Esophagus mucosa (tissue), 1 donor: ENCODE measurements around the gene NINL. TPM values are rescaled to one million over a fixed set of nuclear protein-coding genes. Genes with fewer than 3 reads are reported as not detected.

ENCODE experiments used
- total RNA-seq: library from RNA; stranded (reverse); gene quantifications from one replicate; pipeline ENCODE4 v1.2.4, GENCODE V29; 2023
- donor health status: DM: yes; HTN: yes; CAD: no.

Gene NINL
- total RNA-seq, 1 donor from 2014 or later: 4.8 TPM

Other genes with a start within 250 kb of the NINL start
- gene ABHD12, start 194.7 kb downstream of the NINL start, total RNA-seq: 29.4 TPM
- 8.6 TPM for gene GINS1, start 177.9 kb downstream of the NINL start, total RNA-seq
- 2.7 TPM for gene NANP, start 38.5 kb upstream of the NINL start, total RNA-seq
- gene ZNF337, start 111.3 kb upstream of the NINL start, total RNA-seq: 5.7 TPM